Brain microvascular endothelial cell (primary cell): ENCODE results near the gene SENP6.
A peak's percentile ranks its signal among the peaks of the same experiment; 100 is the strongest.

Source experiments
- DNase-seq: peaks from one replicate; pipeline ENCODE4 v3.0.0-alpha.2; 2020
- H3K27ac ChIP-seq: fragments of 250-450 bp; sonication (Bioruptor Pico); 2 replicates; pipeline ENCODE4 v1.5.1; 2020; ENCODE audit warnings: mild to moderate bottlenecking, moderate library complexity
- H3K27me3 ChIP-seq: fragments of 250-450 bp; sonication (Bioruptor Pico); replicated peaks from 2 replicates; pipeline ENCODE4 v1.5.1; 2020; ENCODE audit warnings: mild to moderate bottlenecking
- H3K36me3 ChIP-seq: fragments of 250-450 bp; sonication (Bioruptor Pico); replicated peaks from 2 replicates; pipeline ENCODE4 v1.5.1; 2020; ENCODE audit warnings: mild to moderate bottlenecking
- H3K4me3 ChIP-seq: 2 replicates; pipeline ENCODE4 v1.5.1; 2011; ENCODE audit warnings: low read depth, mild to moderate bottlenecking, control low read depth, low read length, moderate library complexity
- in situ Hi-C: cut with HindIII; loops from 2 replicates; pipeline ENCODE4 v1.10.0; 2017; ENCODE audit warnings: low sequenced_read_pairs, low pct_ligation_motif_present
- TF ChIP-seq, protein P1 (sequence below): IDR thresholded peaks from 2 replicates; pipeline ENCODE4 v1.5.1; 2011; ENCODE audit warnings: low read depth, mild to moderate bottlenecking, moderate library complexity, low read length, control low read depth, inconsistent platforms; ENCODE audit errors: missing control alignments

The SENP6 gene

DNA sequence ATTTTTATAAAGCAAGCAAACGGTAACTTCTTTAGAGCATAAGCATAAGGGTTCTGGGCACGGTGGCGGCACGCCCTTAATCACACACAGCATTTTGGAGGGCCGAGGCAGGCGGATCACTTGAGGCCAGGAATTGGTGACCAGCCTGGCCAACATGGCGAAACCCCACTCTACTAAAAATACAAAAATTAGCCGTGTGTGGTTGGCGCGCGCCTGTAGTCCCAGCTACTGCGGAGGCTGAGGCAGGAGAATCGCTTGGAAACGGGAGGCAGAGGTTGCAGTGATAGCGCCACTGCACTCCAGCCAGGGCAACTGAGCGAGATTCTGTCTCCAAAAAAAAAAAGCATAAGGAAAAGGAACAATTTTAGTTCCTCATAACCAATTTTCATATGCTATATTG lies 2.6 kb downstream of the SENP6 start:
- peak overlapping the region; percentile 10 for H3K4me3 ChIP-seq

DNA sequence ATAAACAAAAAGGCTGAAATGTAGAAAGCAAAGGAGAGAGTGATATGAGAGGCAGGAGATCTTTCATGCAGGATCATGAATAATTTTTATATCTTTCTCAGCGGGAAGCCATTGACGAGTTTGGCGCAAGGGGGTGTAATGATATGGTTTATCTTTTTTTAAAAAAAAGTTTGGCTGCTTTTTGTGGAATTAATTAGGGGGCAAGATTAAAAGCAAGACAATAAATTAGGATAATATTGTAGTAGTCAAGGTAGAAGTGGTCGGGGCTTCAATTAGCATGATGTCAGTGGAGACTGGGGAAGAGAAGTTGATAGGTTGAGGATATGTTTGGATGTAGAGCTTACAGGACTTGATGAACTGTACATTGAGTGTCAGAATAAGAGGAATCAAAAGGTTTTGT lies 4.0 kb downstream of the SENP6 start:
- in situ Hi-C loops = no loop called here
- no peak overlapping the region for H3K4me3 ChIP-seq
- no peak for DNase-seq
- TF ChIP-seq, protein P1, sequence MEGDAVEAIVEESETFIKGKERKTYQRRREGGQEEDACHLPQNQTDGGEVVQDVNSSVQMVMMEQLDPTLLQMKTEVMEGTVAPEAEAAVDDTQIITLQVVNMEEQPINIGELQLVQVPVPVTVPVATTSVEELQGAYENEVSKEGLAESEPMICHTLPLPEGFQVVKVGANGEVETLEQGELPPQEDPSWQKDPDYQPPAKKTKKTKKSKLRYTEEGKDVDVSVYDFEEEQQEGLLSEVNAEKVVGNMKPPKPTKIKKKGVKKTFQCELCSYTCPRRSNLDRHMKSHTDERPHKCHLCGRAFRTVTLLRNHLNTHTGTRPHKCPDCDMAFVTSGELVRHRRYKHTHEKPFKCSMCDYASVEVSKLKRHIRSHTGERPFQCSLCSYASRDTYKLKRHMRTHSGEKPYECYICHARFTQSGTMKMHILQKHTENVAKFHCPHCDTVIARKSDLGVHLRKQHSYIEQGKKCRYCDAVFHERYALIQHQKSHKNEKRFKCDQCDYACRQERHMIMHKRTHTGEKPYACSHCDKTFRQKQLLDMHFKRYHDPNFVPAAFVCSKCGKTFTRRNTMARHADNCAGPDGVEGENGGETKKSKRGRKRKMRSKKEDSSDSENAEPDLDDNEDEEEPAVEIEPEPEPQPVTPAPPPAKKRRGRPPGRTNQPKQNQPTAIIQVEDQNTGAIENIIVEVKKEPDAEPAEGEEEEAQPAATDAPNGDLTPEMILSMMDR = no peak
- no peaks in the 10 kb centered on the region for H3K36me3 ChIP-seq
- H3K27me3 ChIP-seq = no peaks in the 10 kb centered on the region
- H3K27ac ChIP-seq = no peak overlapping the region

More for the DNA sequence above, 2.6 kb downstream of the SENP6 start:
- TF ChIP-seq, protein P1 = no peak
- no peak overlapping the region for H3K27ac ChIP-seq
- in situ Hi-C loops = no loop called here
- no peaks in the 10 kb centered on the region for H3K27me3 ChIP-seq
- DNase-seq = no peak
- no peaks in the 10 kb centered on the region for H3K36me3 ChIP-seq

DNA sequence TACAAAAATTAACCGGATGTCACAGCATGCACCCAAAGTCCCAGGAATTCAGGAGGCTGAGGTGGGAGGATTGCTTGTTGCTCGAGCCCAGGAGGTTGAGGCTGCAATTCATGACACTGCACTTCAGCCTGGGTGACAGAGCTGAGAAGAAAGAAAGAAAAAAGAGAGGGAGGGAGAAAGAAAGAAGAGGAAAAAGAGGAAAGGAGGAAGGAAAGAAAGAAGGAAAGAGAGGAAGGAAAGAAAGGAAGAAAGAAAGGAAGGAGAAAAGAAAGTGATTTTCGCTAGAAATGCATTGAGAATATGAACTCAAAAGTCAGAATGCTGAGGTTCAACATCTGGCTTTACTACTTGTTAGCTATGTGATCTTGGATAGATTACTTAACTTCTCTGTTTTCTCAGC lies 6.6 kb downstream of the SENP6 start:
- in situ Hi-C loops = no loop called here
- Histone ChIP-seq H3K27ac (no peak overlapping the region), H3K27me3 (no peaks in the 10 kb centered on the region), H3K36me3 (no peaks in the 10 kb centered on the region), H3K4me3 (no peak overlapping the region)
- TF ChIP-seq, protein P1 = no peak
- no peak for DNase-seq

DNA sequence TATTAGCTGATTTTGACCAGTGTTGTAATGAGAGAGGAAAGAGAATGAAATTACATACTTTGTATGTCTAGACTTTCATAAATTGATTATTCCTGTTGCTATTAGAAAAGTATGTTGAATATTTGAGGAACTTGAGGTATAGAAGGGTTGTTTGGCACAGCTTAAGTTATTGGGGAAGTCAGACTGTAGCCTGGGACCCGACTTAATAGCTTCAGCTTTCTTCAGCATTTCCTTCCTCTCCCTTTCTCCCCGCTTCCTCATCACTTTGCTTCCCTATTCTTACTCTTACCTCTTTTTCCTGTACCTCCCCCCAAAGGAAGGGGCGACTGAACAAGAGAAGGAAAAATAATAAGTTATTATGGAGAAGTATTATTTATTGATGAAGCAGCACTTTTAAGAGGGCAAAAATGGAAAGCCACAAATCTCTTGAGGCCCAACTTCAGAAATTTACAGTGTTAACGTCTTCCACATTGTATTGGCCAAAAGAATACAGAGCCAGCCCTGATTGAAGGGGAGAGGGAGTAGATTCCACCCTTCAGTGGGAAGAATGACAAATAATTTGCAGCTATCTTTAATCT lies 7.4 kb downstream of the SENP6 start:
- Histone ChIP-seq H3K4me3 (no peak overlapping the region), H3K27ac (no peak overlapping the region), H3K36me3 (no peaks in the 10 kb centered on the region), H3K27me3 (no peaks in the 10 kb centered on the region)
- in situ Hi-C loops = no loop called here
- no peak for DNase-seq
- TF ChIP-seq, protein P1 = no peak

DNA sequence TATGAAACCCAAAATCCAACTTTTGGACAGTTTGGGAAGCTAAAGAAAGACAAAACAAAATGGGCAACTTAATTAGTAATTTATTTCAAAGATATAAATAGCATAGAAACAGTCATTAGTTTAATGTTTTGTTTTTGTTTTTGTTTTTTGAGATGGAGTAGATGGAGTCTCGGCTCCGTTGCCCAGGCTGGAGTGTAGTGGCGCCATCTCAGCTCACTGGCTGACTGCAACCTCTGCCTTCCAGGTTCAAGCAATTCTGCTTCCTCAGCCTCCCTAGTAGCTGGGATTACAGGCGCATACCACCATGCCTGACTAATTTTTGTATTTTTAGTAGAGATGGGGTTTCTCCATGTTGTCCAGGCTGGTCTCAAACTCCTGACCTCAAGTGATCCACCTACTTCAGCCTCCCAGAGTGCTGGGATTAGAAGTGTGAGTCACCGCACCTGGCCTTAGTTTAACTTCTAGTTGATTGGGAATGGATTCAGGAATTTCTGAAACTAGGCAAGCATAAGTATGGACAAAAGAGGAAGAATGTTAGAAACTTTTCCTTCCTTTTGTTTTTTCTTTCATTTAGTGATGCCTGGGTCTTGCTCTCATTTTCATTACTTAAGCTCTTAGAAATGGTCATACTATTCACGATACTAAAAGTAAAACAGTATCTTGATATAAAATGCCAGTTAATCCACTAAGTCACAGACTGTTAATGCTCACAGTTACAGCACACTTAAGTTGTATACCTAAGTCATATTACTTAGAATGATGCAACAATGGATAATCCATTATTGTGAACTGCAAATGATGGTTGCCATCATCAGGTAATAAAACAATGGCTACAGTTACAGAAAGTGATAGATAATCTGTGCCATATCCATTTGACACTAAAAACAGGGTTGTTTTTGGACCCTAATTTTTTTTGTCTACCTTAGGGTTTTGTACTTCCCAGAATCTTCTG lies 8.2 kb downstream of the SENP6 start:
- Histone ChIP-seq H3K4me3 (no peak overlapping the region), H3K27ac (no peak overlapping the region), H3K27me3 (no peaks in the 10 kb centered on the region), H3K36me3 (no peaks in the 10 kb centered on the region)
- DNase-seq = no peak
- TF ChIP-seq, protein P1 = no peak
- in situ Hi-C loops = no loop called here
